GM12878 (cell line): ENCODE data around the gene CDH5. TPM values are rescaled to one million over a fixed set of nuclear protein-coding genes. Genes with fewer than 3 reads are reported as not detected.

Experiments used
- ATAC-seq: fragments of 200-7000 bp; cut with Tn5 transposase; 3 replicates; pipeline ENCODE4 v1.9.1; 2020; ENCODE audit warnings: mild to moderate bottlenecking, moderate library complexity
- BruUV-seq: library from RNA; stranded (reverse); fragments of 400-500 nt; replicated peaks from 2 replicates; lab custom pipeline; 2021; lab: Mats Ljungman, UMichigan
- CTCF ChIA-PET: fragments of 300-600 bp; sonication (Branson Sonifier 250); formaldehyde crosslinking; extraction: SDS; loops from one replicate; lab custom pipeline; 2021; ENCODE audit warnings: inconsistent platforms; lab: Yijun Ruan, JAX
- POLR2A ChIA-PET: fragments of 350-600 bp; formaldehyde crosslinking; extraction: SDS; loops from one replicate; lab custom pipeline; 2021; ENCODE audit warnings: inconsistent platforms; lab: Charles Lee
- RAD21 ChIA-PET: fragments of 300-600 bp; sonication (Branson Sonifier 250); formaldehyde crosslinking; loops from one replicate; lab custom pipeline; 2023; ENCODE audit warnings: antibody characterized with exemption; ENCODE audit not compliant: unreplicated experiment; lab: Charles Lee
- SMC1A ChIA-PET: fragments of 300-600 bp; sonication (Branson Sonifier 250); formaldehyde crosslinking; loops from one replicate; lab custom pipeline; 2023; ENCODE audit not compliant: unreplicated experiment, uncharacterized antibody; lab: Charles Lee
- DNase-seq: peaks from one replicate; pipeline ENCODE4 v3.0.0-alpha.2; 2011; ENCODE audit warnings: low read depth, low spot score
- FAIRE-seq: peaks from 3 replicates; lab custom pipeline; 2011; peaks lifted over from hg19 to GRCh38; lab: Jason Lieb, UNC
- H2AFZ ChIP-seq: 2 replicates; pipeline ENCODE4 v1.6.0; 2011; ENCODE audit warnings: low read depth, low read length, control low read depth; ENCODE audit not compliant: control insufficient read depth
- H3K27ac ChIP-seq: 2 replicates; pipeline ENCODE4 v1.5.1; 2011; ENCODE audit warnings: control low read depth; ENCODE audit not compliant: control insufficient read depth, insufficient read depth
- H3K27me3 ChIP-seq, 2 experiments: replicated peaks in 1 of 2; 2 replicates each; pipeline versions ENCODE4 v1.6.0 to v1.6.1; 2011; ENCODE audit warnings: low read length in 1 of 2; ENCODE audit not compliant: control insufficient read depth in 2 of 2, insufficient read depth in 2 of 2
- H3K36me3 ChIP-seq, 2 experiments: 2 replicates each; pipeline ENCODE4 v1.5.1; 2011; ENCODE audit warnings: low read length in 1 of 2; ENCODE audit not compliant: control insufficient read depth in 2 of 2, insufficient read depth in 2 of 2
- H3K4me1 ChIP-seq: 2 replicates; pipeline ENCODE4 v1.6.1; 2011; ENCODE audit warnings: mild to moderate bottlenecking, low read length, moderate library complexity, mixed read lengths; ENCODE audit not compliant: control insufficient read depth, insufficient read depth
- H3K4me2 ChIP-seq: 2 replicates; pipeline ENCODE4 v1.6.0; 2011; ENCODE audit warnings: control low read depth; ENCODE audit not compliant: control insufficient read depth, insufficient read depth
- H3K4me3 ChIP-seq: fragments of 200-600 bp; sonication (generic); 2 replicates; pipeline ENCODE4 v1.5.1; 2016
- H3K79me2 ChIP-seq: 2 replicates; pipeline ENCODE4 v1.6.0; 2011; ENCODE audit warnings: low read length; ENCODE audit not compliant: control insufficient read depth, insufficient read depth
- H3K9ac ChIP-seq: 2 replicates; pipeline ENCODE4 v1.8.0; 2011; ENCODE audit warnings: low read length, control low read depth, mixed read lengths; ENCODE audit not compliant: control insufficient read depth, insufficient read depth
- H3K9me3 ChIP-seq: replicated peaks from 3 replicates; pipeline ENCODE4 v1.5.1; 2011; ENCODE audit warnings: mild to moderate bottlenecking, low read length; ENCODE audit not compliant: control insufficient read depth, insufficient read depth
- H4K20me1 ChIP-seq: 2 replicates; pipeline ENCODE4 v1.6.0; 2011; ENCODE audit not compliant: control insufficient read depth, insufficient read depth
- CBX3 ChIP-seq: fragments of 200-600 bp; sonication (generic); IDR thresholded peaks from 2 replicates; pipeline ENCODE4 v1.6.1; 2016; ENCODE audit warnings: low read depth, borderline replicate concordance
- CREM ChIP-seq: IDR thresholded peaks from 2 replicates; pipeline ENCODE4 v1.6.1; 2014; ENCODE audit warnings: antibody characterized with exemption, low read depth
- E2F8 ChIP-seq: fragments of 450-650 bp; IDR thresholded peaks from 2 replicates; pipeline ENCODE4 v1.6.1; 2018; ENCODE audit warnings: mild to moderate bottlenecking, low read depth, moderate library complexity; ENCODE audit not compliant: partially characterized antibody
- GATAD2B ChIP-seq: fragments of 450-650 bp; conservative IDR thresholded peaks from 2 replicates; pipeline ENCODE4 v1.6.1; 2017; ENCODE audit warnings: low read depth, mild to moderate bottlenecking, moderate library complexity
- HDAC2 ChIP-seq: fragments of 200-600 bp; sonication (generic); IDR thresholded peaks from 2 replicates; pipeline ENCODE4 v1.6.1; 2017
- HDGF ChIP-seq: fragments of 450-650 bp; IDR thresholded peaks from 2 replicates; pipeline ENCODE4 v1.6.1; 2016; ENCODE audit warnings: antibody characterized with exemption
- SMARCA5 ChIP-seq: fragments of 450-650 bp; IDR thresholded peaks from 2 replicates; pipeline ENCODE4 v1.6.1; 2017; ENCODE audit warnings: mild to moderate bottlenecking
- SREBF1 ChIP-seq: IDR thresholded peaks from 2 replicates; pipeline ENCODE4 v1.6.1; 2012; ENCODE audit warnings: mild to moderate bottlenecking, low read length
- ZBTB11 ChIP-seq: fragments of 450-650 bp; formaldehyde crosslinking; IDR thresholded peaks from 2 replicates; pipeline ENCODE4 v1.5.0; 2022; ENCODE audit warnings: mild to moderate bottlenecking, missing genetic modification characterization
- ZNF24 ChIP-seq: fragments of 450-650 bp; IDR thresholded peaks from 2 replicates; pipeline ENCODE4 v1.6.1; 2017; ENCODE audit warnings: antibody characterized with exemption, mild to moderate bottlenecking
- ZNF384 ChIP-seq: IDR thresholded peaks from 2 replicates; pipeline ENCODE4 v1.6.1; 2012; ENCODE audit warnings: low read depth, mild to moderate bottlenecking, low read length, improper control_type of control experiment, borderline replicate concordance
- WGBS: methylation state at CpG from one replicate; pipeline ENCODE4 v1.1.6; 2016; ENCODE audit warnings: low lambda C conversion rate; ENCODE audit not compliant: insufficient replicate concordance, insufficient coverage; ENCODE audit errors: missing lambda C conversion rate; 5-methylcytosine and 5-hydroxymethylcytosine counted together
- in situ Hi-C: fragments of 300-500 bp; cut with MboI; formaldehyde crosslinking; loops from 9 replicates; pipeline ENCODE4 v1.14.3; 2018; ENCODE audit warnings: mixed read lengths
- intact Hi-C: fragments of 100-400 bp; cut with micrococcal nuclease; formaldehyde crosslinking; loops from one replicate; pipeline ENCODE4 v1.14.2; 2022; ENCODE audit not compliant: unreplicated experiment
- polyA plus RNA-seq, 11 experiments: library from polyadenylated mRNA; depleted of rRNA in 4 of 11; unstranded in 6 of 11; stranded (reverse) in 5 of 11; fragments of >200 nt; fragmentation: Nextera tagmentation in 4 of 11; fragmentation: Illumina TruSeq in 1 of 11; extraction: Ambion mirVana in 4 of 11; extraction: Trizol in 1 of 11; gene quantifications; 1 replicate in 1 of 11; 2 replicates in 10 of 11; pipeline versions ENCODE4 v1.2.1 to v1.2.3, GENCODE V29; 2011 to 2016; ENCODE audit warnings: inconsistent platforms in 2 of 11, missing spikeins in 2 of 11, low read depth in 1 of 11
- total RNA-seq, 4 experiments: library from RNA; depleted of rRNA in 3 of 4; stranded (reverse); fragments of >200 nt in 3 of 4; fragmentation: Illumina TruSeq in 1 of 4; extraction: Trizol in 1 of 4; gene quantifications; 2 replicates each; pipeline versions ENCODE4 v1.2.1 to v1.2.3, GENCODE V29; 2013 to 2021

The CDH5 gene
- total and polyA plus RNA-seq, 10 of the 15 experiments (the other 5 are each of a cell fraction or from before 2014, with no cell fraction given): not detected

DNA sequence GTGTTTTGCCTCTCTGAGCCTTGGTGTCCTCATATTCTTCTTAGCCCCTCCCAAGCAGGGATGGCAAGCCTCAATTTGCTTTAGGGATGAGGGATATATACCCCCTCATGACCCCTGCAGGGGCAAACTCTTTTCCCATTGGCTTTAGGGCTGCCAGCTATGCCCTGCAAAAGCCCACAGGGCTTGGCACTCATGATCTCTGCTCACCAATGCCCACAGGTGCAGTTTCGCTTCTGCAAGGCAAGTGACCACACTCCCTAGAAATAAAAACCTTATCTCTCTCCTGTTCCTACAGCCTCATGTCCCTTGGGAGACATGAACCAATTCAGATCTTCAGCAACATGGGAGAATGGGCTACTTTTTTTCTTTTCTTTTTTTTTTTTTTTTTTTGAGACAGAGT is 69.4 kb downstream of the CDH5 start:
- H3K9ac ChIP-seq: no peak overlapping the region
- no peak for TF ChIP-seq GATAD2B
- no peak for TF ChIP-seq ZBTB11 (CRISPR knock-in tag)
- TF ChIP-seq, all 136 proteins: peak for 0
- in situ Hi-C loops: no loop called here
- BruUV-seq: no TSS peak
- no peaks in the 10 kb centered on the region for H3K79me2 ChIP-seq
- H3K27ac ChIP-seq: no peak overlapping the region
- 80% methylated on average over 1 of the region's 1 CpG for WGBS
- intact Hi-C loops: no loop called here
- H3K4me3 ChIP-seq: no peak overlapping the region
- H3K4me1 ChIP-seq: no peaks in the 10 kb centered on the region
- SMC1A ChIA-PET: no interaction called here
- no peaks in the 10 kb centered on the region for H4K20me1 ChIP-seq
- ATAC-seq: no peak
- no peaks in the 10 kb centered on the region for H3K9me3 ChIP-seq
- no peak for FAIRE-seq
- no peak for DNase-seq
- H3K36me3 ChIP-seq: no peaks in the 10 kb centered on the region
- H3K4me2 ChIP-seq: no peak overlapping the region
- POLR2A ChIA-PET: no interaction called here
- RAD21 ChIA-PET: no interaction called here
- CTCF ChIA-PET: interaction anchor here (1.1 kb wide), 1 partner anchor 7 kb away, joined by 3 read pairs; no protein-coding TSS in a partner anchor
- H2AFZ ChIP-seq: no peak overlapping the region
- H3K27me3 ChIP-seq: peaks cover 3 to 6% of the 10 kb centered on the region in 2 experiments

- H3K4me2 ChIP-seq: no peak overlapping the region
- in situ Hi-C loops: no loop called here
- ATAC-seq (no peak), DNase-seq (no peak), FAIRE-seq (no peak)
- H3K36me3 ChIP-seq: no peaks in the 10 kb centered on the region
- intact Hi-C loops: no loop called here
- no peak overlapping the region for H3K27ac ChIP-seq
- H3K79me2 ChIP-seq: no peaks in the 10 kb centered on the region
- no peaks in the 10 kb centered on the region for H4K20me1 ChIP-seq
- 32% methylated on average over 15 of the region's 15 CpGs for WGBS
- H3K4me3 ChIP-seq: no peak overlapping the region
- peaks cover 5 to 6% of the 10 kb centered on the region in 2 experiments for H3K27me3 ChIP-seq
- ChIA-PET RAD21 (no interaction called here), CTCF (interaction anchor here (0.5 kb wide), 1 partner anchor 42 kb away, joined by 3 read pairs; no protein-coding TSS in a partner anchor), POLR2A (no interaction called here), SMC1A (no interaction called here)
- no TSS peak for BruUV-seq
- no peak overlapping the region for H3K9ac ChIP-seq
- no peaks in the 10 kb centered on the region for H3K4me1 ChIP-seq
- no peak overlapping the region for H2AFZ ChIP-seq
- no peaks in the 10 kb centered on the region for H3K9me3 ChIP-seq
- no peak for TF ChIP-seq HDGF
- no peak for TF ChIP-seq CREM
- no peak for TF ChIP-seq E2F8
- no peak for TF ChIP-seq CBX3
- TF ChIP-seq HDAC2: no peak
- no peak for TF ChIP-seq ZNF24
- TF ChIP-seq SMARCA5: no peak
- TF ChIP-seq ZNF384: no peak
- TF ChIP-seq SREBF1: no peak
Observed at GRCh38 chr16:66437391-66437945, 71.0 kb downstream of the CDH5 start.
